ENCODE measurements around the gene ZNF12. TPM values are rescaled to one million over a fixed set of nuclear protein-coding genes. Genes with fewer than 3 reads are reported as not detected.

Gene ZNF12
- total and polyA plus RNA-seq, 10 donors: 9.7 to 43.2 (median 29.8) TPM

DNA sequence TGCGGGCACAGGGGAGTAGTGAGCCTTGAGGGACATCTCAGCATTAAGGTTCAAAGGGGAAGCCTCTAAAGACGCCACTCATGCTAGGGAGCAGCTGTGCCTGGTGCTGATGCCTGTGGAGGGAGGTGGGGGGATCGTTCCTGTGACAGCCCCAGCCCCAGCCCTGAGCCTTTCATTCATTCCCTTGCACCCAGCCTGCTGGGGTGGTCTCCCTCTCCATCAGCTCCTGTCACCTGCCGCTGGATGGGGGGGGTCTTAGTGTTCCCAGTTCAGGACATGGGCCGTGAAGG, 58.0 kb downstream of the ZNF12 start:
- Histone ChIP-seq H3K27ac (no peak overlapping the region), H3K36me3 (peaks cover 7 to 100% (median 98%) of the 10 kb centered on the region in 6 donors), H3K4me3 (no peak overlapping the region), H3K9me3 (peaks cover 0 to 31% (median 19%) of the 10 kb centered on the region in 8 donors), H3K4me1 (no peaks in the 10 kb centered on the region), H3K27me3 (replicated peaks in 1 of 7) (no peaks in the 10 kb centered on the region)
- peak; percentile 39 for DNase-seq
- 91 to 100% (median 94%) methylated on average over 5 of the region's 5 CpGs for WGBS, 5 donors
- intact Hi-C loops (cut with DNase I; ENCODE audit: low total_unique reads): no loop called here
- TF ChIP-seq POLR2A (IDR thresholded peaks at IDR 0.05) (no peak), POLR2AphosphoS5 (IDR thresholded peaks at IDR 0.05) (no peak)
- TF ChIP-seq, protein P1, sequence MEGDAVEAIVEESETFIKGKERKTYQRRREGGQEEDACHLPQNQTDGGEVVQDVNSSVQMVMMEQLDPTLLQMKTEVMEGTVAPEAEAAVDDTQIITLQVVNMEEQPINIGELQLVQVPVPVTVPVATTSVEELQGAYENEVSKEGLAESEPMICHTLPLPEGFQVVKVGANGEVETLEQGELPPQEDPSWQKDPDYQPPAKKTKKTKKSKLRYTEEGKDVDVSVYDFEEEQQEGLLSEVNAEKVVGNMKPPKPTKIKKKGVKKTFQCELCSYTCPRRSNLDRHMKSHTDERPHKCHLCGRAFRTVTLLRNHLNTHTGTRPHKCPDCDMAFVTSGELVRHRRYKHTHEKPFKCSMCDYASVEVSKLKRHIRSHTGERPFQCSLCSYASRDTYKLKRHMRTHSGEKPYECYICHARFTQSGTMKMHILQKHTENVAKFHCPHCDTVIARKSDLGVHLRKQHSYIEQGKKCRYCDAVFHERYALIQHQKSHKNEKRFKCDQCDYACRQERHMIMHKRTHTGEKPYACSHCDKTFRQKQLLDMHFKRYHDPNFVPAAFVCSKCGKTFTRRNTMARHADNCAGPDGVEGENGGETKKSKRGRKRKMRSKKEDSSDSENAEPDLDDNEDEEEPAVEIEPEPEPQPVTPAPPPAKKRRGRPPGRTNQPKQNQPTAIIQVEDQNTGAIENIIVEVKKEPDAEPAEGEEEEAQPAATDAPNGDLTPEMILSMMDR (IDR thresholded peaks at IDR 0.05 in 8 of 11, conservative IDR thresholded peaks at IDR 0.05 in 3 of 11): no peak

DNA sequence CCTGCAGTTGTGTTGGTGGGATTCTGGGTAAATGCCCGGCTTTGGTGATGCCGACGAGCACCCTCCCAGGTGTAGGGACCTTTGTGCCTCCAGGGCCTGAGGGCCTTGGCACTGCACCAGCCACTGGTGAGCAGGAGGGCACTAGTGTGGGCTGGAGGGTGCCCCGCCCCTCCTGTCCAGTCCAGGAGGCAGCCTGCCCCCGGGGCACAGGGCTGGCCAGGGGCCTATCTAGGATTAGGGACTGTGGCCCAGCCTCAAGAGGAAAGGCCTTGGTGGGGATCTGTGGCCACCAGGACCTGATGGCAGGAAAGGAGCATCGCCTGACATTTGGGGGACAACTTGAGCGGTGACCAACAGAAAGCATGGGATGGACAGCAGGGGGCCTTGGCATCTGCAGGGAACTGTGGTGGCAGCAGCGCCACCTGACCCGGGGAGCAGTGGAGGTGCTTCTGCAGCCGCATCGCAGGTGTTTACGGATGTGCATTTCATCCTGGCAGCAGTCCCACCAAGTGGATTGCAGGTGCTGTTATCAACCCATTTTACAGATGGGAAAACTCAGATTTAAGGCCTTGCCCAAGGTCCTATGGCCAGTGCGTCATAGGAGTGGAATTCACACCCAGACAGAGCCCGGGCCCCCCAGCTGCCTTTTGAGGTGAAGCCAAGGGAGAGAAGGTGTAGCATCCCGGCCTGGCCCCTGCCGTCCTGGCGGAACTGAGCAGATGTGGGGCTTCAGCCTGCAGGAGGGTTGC, 58.5 kb downstream of the ZNF12 start:
- peak; percentile 65 for DNase-seq
- H3K36me3 ChIP-seq: peaks cover 7 to 100% (median 98%) of the 10 kb centered on the region in 6 donors

DNA sequence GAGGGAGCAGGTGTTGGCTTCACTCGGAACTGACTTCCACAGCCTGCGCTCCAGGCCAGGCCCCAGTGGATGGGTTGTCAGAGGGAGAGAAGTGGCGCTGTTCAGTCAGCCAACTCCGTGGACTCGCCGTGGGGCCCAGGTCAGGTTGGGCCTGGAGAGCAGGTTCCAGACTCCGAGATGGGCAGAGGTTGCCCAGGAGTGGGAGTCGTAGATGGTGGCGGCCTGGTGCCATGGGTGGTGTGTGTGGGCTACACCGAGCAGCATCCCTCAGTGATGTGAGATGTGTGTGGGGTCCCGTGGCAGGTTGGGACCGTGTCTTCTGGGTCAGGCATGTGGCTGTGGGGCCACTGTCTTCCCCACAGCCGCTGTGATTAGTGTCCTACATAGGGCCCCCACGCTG, 59.2 kb downstream of the ZNF12 start:
- Histone ChIP-seq H3K9me3 (peaks cover 0 to 23% (median 14%) of the 10 kb centered on the region in 8 donors), H3K27ac (no peak overlapping the region), H3K36me3 (peaks cover 5 to 100% (median 98%) of the 10 kb centered on the region in 6 donors), H3K27me3 (replicated peaks in 1 of 7) (no peaks in the 10 kb centered on the region), H3K4me1 (no peaks in the 10 kb centered on the region), H3K4me3 (no peak overlapping the region)
- no peak for TF ChIP-seq POLR2A (IDR thresholded peaks at IDR 0.05)
- TF ChIP-seq, protein P1 (IDR thresholded peaks at IDR 0.05 in 8 of 11, conservative IDR thresholded peaks at IDR 0.05 in 3 of 11): no peak
- TF ChIP-seq POLR2AphosphoS5 (IDR thresholded peaks at IDR 0.05): no peak
- no peak for DNase-seq
- WGBS, 5 donors: 93 to 97% (median 95%) methylated on average over 10 to 14 of the region's 14 CpGs
- intact Hi-C loops (cut with DNase I; ENCODE audit: low total_unique reads): no loop called here

More for the DNA sequence above, 58.5 kb downstream of the ZNF12 start:
- Histone ChIP-seq H3K9me3 (peaks cover 0 to 30% (median 19%) of the 10 kb centered on the region in 8 donors), H3K27ac (no peak overlapping the region), H3K27me3 (replicated peaks in 1 of 7) (no peaks in the 10 kb centered on the region), H3K4me3 (no peak overlapping the region), H3K4me1 (no peaks in the 10 kb centered on the region)
- WGBS, 5 donors: 88 to 97% (median 95%) methylated on average over 13 to 17 of the region's 17 CpGs
- intact Hi-C loops (cut with DNase I; ENCODE audit: low total_unique reads): no loop called here
- TF ChIP-seq POLR2A (IDR thresholded peaks at IDR 0.05) (no peak), POLR2AphosphoS5 (IDR thresholded peaks at IDR 0.05) (peak in 1 of 3 donors; percentile 7)

DNA sequence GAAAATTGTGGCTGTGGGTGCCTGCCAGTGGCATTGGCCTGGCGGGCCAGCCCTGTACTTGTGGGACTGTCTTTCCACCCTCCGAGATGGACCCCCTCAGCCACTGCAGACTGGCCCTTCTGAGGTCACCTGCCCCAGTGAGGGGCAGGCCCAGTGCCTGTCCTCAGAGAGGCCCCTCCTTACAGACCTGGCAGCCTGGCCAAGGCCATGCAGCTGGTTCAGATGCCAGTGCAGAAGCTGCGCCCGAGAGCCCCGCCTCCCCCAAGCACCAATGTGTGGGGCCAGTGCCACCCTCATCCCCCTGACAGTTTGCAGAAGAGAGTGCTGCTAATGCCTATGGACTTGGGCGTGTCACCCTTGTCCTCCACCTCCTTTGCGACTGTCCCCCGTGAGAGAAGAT, 59.7 kb downstream of the ZNF12 start:
- H3K27ac ChIP-seq: no peak overlapping the region
- intact Hi-C loops (cut with DNase I; ENCODE audit: low total_unique reads): no loop called here
- H3K4me3 ChIP-seq: no peak overlapping the region
- 85 to 100% (median 92%) methylated on average over 3 to 8 of the region's 8 CpGs for WGBS, 5 donors
- H3K36me3 ChIP-seq: peaks cover 2 to 100% (median 98%) of the 10 kb centered on the region in 6 donors
- peak; percentile 66 for DNase-seq
- peaks cover 0 to 18% (median 10%) of the 10 kb centered on the region in 8 donors for H3K9me3 ChIP-seq
- TF ChIP-seq POLR2AphosphoS5 (IDR thresholded peaks at IDR 0.05) (no peak), POLR2A (IDR thresholded peaks at IDR 0.05) (no peak)
- TF ChIP-seq, protein P1 (IDR thresholded peaks at IDR 0.05 in 8 of 11, conservative IDR thresholded peaks at IDR 0.05 in 3 of 11): no peak
- no peaks in the 10 kb centered on the region for H3K27me3 ChIP-seq (replicated peaks in 1 of 7)
- H3K4me1 ChIP-seq: no peaks in the 10 kb centered on the region

Data from spleen (tissue), 11 donors.